Omental fat pad (tissue), 4 donors: ENCODE results near the gene CDKN1C. TPM values are rescaled to one million over a fixed set of nuclear protein-coding genes. Genes with fewer than 3 reads are reported as not detected.
A peak's percentile ranks its signal among the peaks of the same experiment; 100 is the strongest.

ENCODE experiments used
- ATAC-seq: fragments of 150-250 bp; one replicate; pipeline ENCODE4 v1.9.1; 2016; ENCODE audit warnings: mild to moderate bottlenecking, moderate library complexity; ENCODE audit not compliant: low FRiP score
- DNase-seq: peaks from one replicate; pipeline ENCODE4 v3.0.0-alpha.2; 2019; ENCODE audit warnings: low spot score
- total RNA-seq, 4 donors: library from RNA; depleted of rRNA; stranded (reverse); fragments of >200 nt; gene quantifications; one replicate each; pipeline ENCODE4 v1.1.0, GENCODE V29; 2016
- TF ChIP-seq, protein P1 (sequence below), 3 donors: fragments of 450-650 bp; IDR thresholded peaks; one replicate each; pipeline ENCODE4 v1.5.1; 2016 to 2017; ENCODE audit warnings: antibody characterized with exemption in 3 of 3, mild to moderate bottlenecking in 3 of 3, moderate library complexity in 2 of 3

Gene CDKN1C
- total RNA-seq, 4 donors from 2014 or later, result 111 to 314 (median 138) TPM

GRCh38 chr11:2838091-2838490 is 47.5 kb downstream of the CDKN1C start:
- DNase-seq (no peak), ATAC-seq (no peak)
- TF ChIP-seq, protein P1, sequence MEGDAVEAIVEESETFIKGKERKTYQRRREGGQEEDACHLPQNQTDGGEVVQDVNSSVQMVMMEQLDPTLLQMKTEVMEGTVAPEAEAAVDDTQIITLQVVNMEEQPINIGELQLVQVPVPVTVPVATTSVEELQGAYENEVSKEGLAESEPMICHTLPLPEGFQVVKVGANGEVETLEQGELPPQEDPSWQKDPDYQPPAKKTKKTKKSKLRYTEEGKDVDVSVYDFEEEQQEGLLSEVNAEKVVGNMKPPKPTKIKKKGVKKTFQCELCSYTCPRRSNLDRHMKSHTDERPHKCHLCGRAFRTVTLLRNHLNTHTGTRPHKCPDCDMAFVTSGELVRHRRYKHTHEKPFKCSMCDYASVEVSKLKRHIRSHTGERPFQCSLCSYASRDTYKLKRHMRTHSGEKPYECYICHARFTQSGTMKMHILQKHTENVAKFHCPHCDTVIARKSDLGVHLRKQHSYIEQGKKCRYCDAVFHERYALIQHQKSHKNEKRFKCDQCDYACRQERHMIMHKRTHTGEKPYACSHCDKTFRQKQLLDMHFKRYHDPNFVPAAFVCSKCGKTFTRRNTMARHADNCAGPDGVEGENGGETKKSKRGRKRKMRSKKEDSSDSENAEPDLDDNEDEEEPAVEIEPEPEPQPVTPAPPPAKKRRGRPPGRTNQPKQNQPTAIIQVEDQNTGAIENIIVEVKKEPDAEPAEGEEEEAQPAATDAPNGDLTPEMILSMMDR (IDR thresholded peaks at IDR 0.05), result no peak

- DNase-seq (no peak), ATAC-seq (no peak)
- TF ChIP-seq, protein P1 (IDR thresholded peaks at IDR 0.05), result no peak
Observed at GRCh38 chr11:2837651-2838050, 47.9 kb downstream of the CDKN1C start.

- DNase-seq (no peak), ATAC-seq (no peak)
- TF ChIP-seq, protein P1 (IDR thresholded peaks at IDR 0.05), result no peak
Observed at GRCh38 chr11:2837096-2837601, 48.4 kb downstream of the CDKN1C start.

- ATAC-seq (no peak), DNase-seq (no peak)
- TF ChIP-seq, protein P1 (IDR thresholded peaks at IDR 0.05), result no peak
Observed at GRCh38 chr11:2836315-2837095, 49.1 kb downstream of the CDKN1C start.

GRCh38 chr11:2835751-2836150 is 49.8 kb downstream of the CDKN1C start:
- ATAC-seq (no peak), DNase-seq (no peak)
- TF ChIP-seq, protein P1 (IDR thresholded peaks at IDR 0.05), result no peak

DNA sequence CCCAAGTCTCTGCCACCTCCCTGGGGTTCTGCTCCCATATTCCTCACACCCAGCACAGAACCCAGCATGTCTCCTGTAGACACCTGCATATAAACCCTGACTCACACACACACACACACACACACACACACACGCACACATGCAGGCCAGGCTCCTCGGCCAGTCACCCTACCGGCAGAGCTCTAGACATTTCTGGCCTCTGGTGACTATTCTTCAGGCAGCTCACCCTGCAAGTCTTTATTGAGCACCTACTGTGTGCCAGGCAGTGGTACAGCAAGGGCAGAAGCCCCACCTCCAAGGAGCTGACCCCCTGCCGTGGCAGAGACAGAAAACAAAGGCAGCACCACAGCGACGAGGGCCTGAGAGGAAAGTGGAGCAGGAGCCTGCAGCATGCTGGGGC is 50.3 kb downstream of the CDKN1C start:
- peak; percentile 16 for ATAC-seq
- TF ChIP-seq, protein P1 (IDR thresholded peaks at IDR 0.05), result no peak
- DNase-seq, result no peak
